ENCODE measurements around the gene METTL23. TPM values are rescaled to one million over a fixed set of nuclear protein-coding genes. Genes with fewer than 3 reads are reported as not detected.

Gene METTL23
- total RNA-seq, 1 experiment from 2014 or later = 57.8 TPM

GRCh38 chr17:76751416-76751993, 24.9 kb downstream of the METTL23 start:
- no peaks in the 10 kb centered on the region for H3K27me3 ChIP-seq (ENCODE audit: insufficient read depth, low read length)
- H3K27ac ChIP-seq (ENCODE audit: low read depth, low read length) = no peak overlapping the region
- DNase-seq (ENCODE audit: low read depth, low spot score) = no peak
- no peaks in the 10 kb centered on the region for H4K20me1 ChIP-seq (ENCODE audit: insufficient read depth)
- BruUV-seq (replicated peaks) = no TSS peak
- peaks cover 3 to 16% of the 10 kb centered on the region in 2 experiments; a peak in 3 of 4 replicates for H3K4me1 ChIP-seq (ENCODE audit: control insufficient read depth in 1 of 2, insufficient read depth in 2 of 2, low read length in 2 of 2)
- ChIA-PET RAD21 (ENCODE audit: low non-redundant PET in 1 of 2, low total read pairs in 2 of 2, uncharacterized antibody in 2 of 2, unreplicated experiment in 2 of 2) (no interaction called here), POLR2A (interaction anchor here (1.3 kb wide), 1 partner anchor 9 kb away, joined by 3 read pairs; no protein-coding TSS in a partner anchor), CTCF (no interaction called here)
- TF ChIP-seq FOSL1 (IDR thresholded peaks at IDR 0.05; ENCODE audit: low read depth) (no peak), SRF (IDR thresholded peaks at IDR 0.05; ENCODE audit: low read depth) (no peak), EZH2phosphoT487 (IDR thresholded peaks at IDR 0.05; ENCODE audit: borderline replicate concordance) (no peak), EGR1 (IDR thresholded peaks at IDR 0.05; ENCODE audit: low read depth) (no peak), POLR2A (IDR thresholded peaks at IDR 0.05; ENCODE audit: borderline replicate concordance, extremely low read depth, insufficient read depth, insufficient read length) (no peak), ELF1 (IDR thresholded peaks at IDR 0.05; ENCODE audit: borderline replicate concordance, low read depth) (no peak), ZNF274 (IDR thresholded peaks at IDR 0.05; ENCODE audit: low read depth, low read length) (no peak), MAX (IDR thresholded peaks at IDR 0.05) (no peak), REST (IDR thresholded peaks at IDR 0.05; ENCODE audit: low read depth) (no peak), SP1 (IDR thresholded peaks at IDR 0.05; ENCODE audit: low read depth) (no peak), CEBPB (IDR thresholded peaks at IDR 0.05; ENCODE audit: low read depth) (no peak), EZH2 (IDR thresholded peaks at IDR 0.05) (no peak), RAD21 (IDR thresholded peaks at IDR 0.05; ENCODE audit: low read depth) (no peak), SIN3A (IDR thresholded peaks at IDR 0.05; ENCODE audit: low read depth) (no peak), CTCF (IDR thresholded peaks at IDR 0.05 in 2 of 3, conservative IDR thresholded peaks at IDR 0.05 in 1 of 3; ENCODE audit: borderline replicate concordance in 1 of 3, insufficient read depth in 1 of 3, low read depth in 2 of 3, low read length in 2 of 3) (no peak), YY1 (IDR thresholded peaks at IDR 0.05; ENCODE audit: extremely low read depth, insufficient replicate concordance, low read depth, low read length) (no peak)
- no peak overlapping the region for H3K4me3 ChIP-seq (replicated peaks in 1 of 2; ENCODE audit: low read depth in 1 of 2, low read length in 2 of 2)
- no peak for ATAC-seq
- no peak overlapping the region for H3K9ac ChIP-seq (ENCODE audit: low read length)
- intact Hi-C loops (cut with micrococcal nuclease) = no loop called here
- H3K9me3 ChIP-seq (ENCODE audit: control insufficient read depth in 1 of 2, insufficient read depth in 1 of 2, low read depth in 1 of 2, low read length in 2 of 2) = no peaks in the 10 kb centered on the region; a peak in 1 of 4 replicates
- no peaks in the 10 kb centered on the region for H3K9me2 ChIP-seq (ENCODE audit: insufficient read depth)
- no peak overlapping the region for H3K4me2 ChIP-seq (ENCODE audit: low read length)
- H3K79me2 ChIP-seq (ENCODE audit: insufficient read depth, low read length) = no peaks in the 10 kb centered on the region
- peaks cover 0 to 5% of the 10 kb centered on the region in 2 experiments; a peak in 1 of 4 replicates for H3K36me3 ChIP-seq (ENCODE audit: control insufficient read depth in 1 of 2, insufficient read depth in 2 of 2, low read length in 2 of 2)
- no peak overlapping the region for H2AFZ ChIP-seq (ENCODE audit: low read depth, low read length, poor library complexity, severe bottlenecking)

All from HCT116 (cell line).